Measurements from ENCODE around the gene CUL4A.

The CUL4A gene

GRCh38 chr13:113166681-113167080, 42.7 kb upstream of the CUL4A start:
- peaks cover 5 to 39% of the 10 kb centered on the region in 2 donors for H3K36me3 ChIP-seq (replicated peaks in 1 of 2; ENCODE audit: control insufficient read depth in 2 of 2, insufficient read depth in 2 of 2, low read length in 2 of 2)
- H3K4ac ChIP-seq (ENCODE audit: low read length): no peak overlapping the region
- H3K27me3 ChIP-seq (ENCODE audit: control insufficient read depth in 3 of 3, insufficient read depth in 3 of 3, low read depth in 1 of 3, low read length in 3 of 3): no peaks in the 10 kb centered on the region
- H3K4me2 ChIP-seq (ENCODE audit: insufficient read depth, low read length, poor library complexity, severe bottlenecking): no peak overlapping the region
- WGBS, 2 donors (ENCODE audit: extremely low coverage in 2 of 2, insufficient read length in 2 of 2, insufficient replicate concordance in 1 of 2): no CpG with 5 or more reads among the region's 5 CpGs
- H2AK5ac ChIP-seq (ENCODE audit: low read depth, low read length): no peak overlapping the region
- no peak overlapping the region for H2BK120ac ChIP-seq (ENCODE audit: low read depth, low read length)
- no peak for DNase-seq (ENCODE audit: low spot score)
- peaks cover 0 to 2% of the 10 kb centered on the region in 2 donors for H3K4me1 ChIP-seq (ENCODE audit: control insufficient read depth in 2 of 2, insufficient read depth in 1 of 2, low read depth in 1 of 2, low read length in 2 of 2)
- no peak overlapping the region for H3K27ac ChIP-seq (replicated peaks; ENCODE audit: low read length)
- no peak overlapping the region for H2BK5ac ChIP-seq (ENCODE audit: low read length)
- no peak overlapping the region for H2BK12ac ChIP-seq (ENCODE audit: low read length)
- H4K8ac ChIP-seq (ENCODE audit: low read depth, low read length): no peak overlapping the region
- H3K9ac ChIP-seq (ENCODE audit: low read depth, low read length, poor library complexity): no peak overlapping the region
- H2BK15ac ChIP-seq (ENCODE audit: low read length): no peak overlapping the region
- no peak overlapping the region for H4K91ac ChIP-seq (ENCODE audit: low read depth, low read length, poor library complexity)
- peaks cover 1% of the 10 kb centered on the region for H3K79me1 ChIP-seq (ENCODE audit: low read depth, low read length)
- no peak overlapping the region for H3K23ac ChIP-seq (ENCODE audit: low read depth, low read length, poor library complexity)
- H3K18ac ChIP-seq (ENCODE audit: low read length): no peak overlapping the region
- no peak overlapping the region for H3K14ac ChIP-seq (ENCODE audit: low read length)
- H2AFZ ChIP-seq (ENCODE audit: low read length): no peak overlapping the region
- H3K9me3 ChIP-seq (replicated peaks in 1 of 2; ENCODE audit: control insufficient read depth in 2 of 2, insufficient read depth in 1 of 2, low read depth in 1 of 2, low read length in 2 of 2): peaks cover 0 to 11% of the 10 kb centered on the region in 2 donors
- no peak overlapping the region for H3K4me3 ChIP-seq (ENCODE audit: low read length in 2 of 2)

GRCh38 chr13:113167155-113167554, 42.3 kb upstream of the CUL4A start:
- Histone ChIP-seq H3K9me3 (replicated peaks in 1 of 2; ENCODE audit: control insufficient read depth in 2 of 2, insufficient read depth in 1 of 2, low read depth in 1 of 2, low read length in 2 of 2) (peaks cover 0 to 11% of the 10 kb centered on the region in 2 donors), H3K14ac (ENCODE audit: low read length) (no peak overlapping the region), H3K79me1 (ENCODE audit: low read depth, low read length) (peaks cover 1% of the 10 kb centered on the region), H2BK120ac (ENCODE audit: low read depth, low read length) (no peak overlapping the region), H3K18ac (ENCODE audit: low read length) (no peak overlapping the region), H3K4me2 (ENCODE audit: insufficient read depth, low read length, poor library complexity, severe bottlenecking) (no peak overlapping the region), H4K91ac (ENCODE audit: low read depth, low read length, poor library complexity) (no peak overlapping the region), H2BK15ac (ENCODE audit: low read length) (no peak overlapping the region), H3K27me3 (ENCODE audit: control insufficient read depth in 3 of 3, insufficient read depth in 3 of 3, low read depth in 1 of 3, low read length in 3 of 3) (no peaks in the 10 kb centered on the region), H4K8ac (ENCODE audit: low read depth, low read length) (no peak overlapping the region), H2AFZ (ENCODE audit: low read length) (no peak overlapping the region), H3K27ac (replicated peaks; ENCODE audit: low read length) (no peak overlapping the region), H2BK12ac (ENCODE audit: low read length) (no peak overlapping the region), H3K36me3 (replicated peaks in 1 of 2; ENCODE audit: control insufficient read depth in 2 of 2, insufficient read depth in 2 of 2, low read length in 2 of 2) (peaks cover 6 to 44% of the 10 kb centered on the region in 2 donors), H3K9ac (ENCODE audit: low read depth, low read length, poor library complexity) (no peak overlapping the region), H3K4me1 (ENCODE audit: control insufficient read depth in 2 of 2, insufficient read depth in 1 of 2, low read depth in 1 of 2, low read length in 2 of 2) (peaks cover 0 to 2% of the 10 kb centered on the region in 2 donors), H3K4me3 (ENCODE audit: low read length in 2 of 2) (no peak overlapping the region), H3K4ac (ENCODE audit: low read length) (no peak overlapping the region), H2BK5ac (ENCODE audit: low read length) (no peak overlapping the region), H2AK5ac (ENCODE audit: low read depth, low read length) (no peak overlapping the region), H3K23ac (ENCODE audit: low read depth, low read length, poor library complexity) (no peak overlapping the region)
- no CpG with 5 or more reads among the region's 10 CpGs for WGBS, 2 donors (ENCODE audit: extremely low coverage in 2 of 2, insufficient read length in 2 of 2, insufficient replicate concordance in 1 of 2)
- DNase-seq (ENCODE audit: low spot score): no peak

- peaks cover 9 to 48% of the 10 kb centered on the region in 2 donors for H3K36me3 ChIP-seq (replicated peaks in 1 of 2; ENCODE audit: control insufficient read depth in 2 of 2, insufficient read depth in 2 of 2, low read length in 2 of 2)
- no peak overlapping the region for H3K9ac ChIP-seq (ENCODE audit: low read depth, low read length, poor library complexity)
- peaks cover 1% of the 10 kb centered on the region for H3K79me1 ChIP-seq (ENCODE audit: low read depth, low read length)
- H2AK5ac ChIP-seq (ENCODE audit: low read depth, low read length): no peak overlapping the region
- H2BK5ac ChIP-seq (ENCODE audit: low read length): no peak overlapping the region
- H3K23ac ChIP-seq (ENCODE audit: low read depth, low read length, poor library complexity): no peak overlapping the region
- no peak overlapping the region for H3K4me3 ChIP-seq (ENCODE audit: low read length in 2 of 2)
- WGBS, 2 donors (ENCODE audit: extremely low coverage in 2 of 2, insufficient read length in 2 of 2, insufficient replicate concordance in 1 of 2): no CpG with 5 or more reads among the region's 3 CpGs
- H3K18ac ChIP-seq (ENCODE audit: low read length): no peak overlapping the region
- H3K27ac ChIP-seq (replicated peaks; ENCODE audit: low read length): no peak overlapping the region
- no peaks in the 10 kb centered on the region for H3K27me3 ChIP-seq (ENCODE audit: control insufficient read depth in 3 of 3, insufficient read depth in 3 of 3, low read depth in 1 of 3, low read length in 3 of 3)
- no peak overlapping the region for H3K4ac ChIP-seq (ENCODE audit: low read length)
- H2BK15ac ChIP-seq (ENCODE audit: low read length): no peak overlapping the region
- H3K9me3 ChIP-seq (replicated peaks in 1 of 2; ENCODE audit: control insufficient read depth in 2 of 2, insufficient read depth in 1 of 2, low read depth in 1 of 2, low read length in 2 of 2): peaks cover 0 to 11% of the 10 kb centered on the region in 2 donors
- no peak overlapping the region for H2BK120ac ChIP-seq (ENCODE audit: low read depth, low read length)
- no peak overlapping the region for H3K14ac ChIP-seq (ENCODE audit: low read length)
- H2BK12ac ChIP-seq (ENCODE audit: low read length): no peak overlapping the region
- H3K4me1 ChIP-seq (ENCODE audit: control insufficient read depth in 2 of 2, insufficient read depth in 1 of 2, low read depth in 1 of 2, low read length in 2 of 2): peaks cover 0 to 2% of the 10 kb centered on the region in 2 donors
- no peak overlapping the region for H4K91ac ChIP-seq (ENCODE audit: low read depth, low read length, poor library complexity)
- no peak overlapping the region for H4K8ac ChIP-seq (ENCODE audit: low read depth, low read length)
- H2AFZ ChIP-seq (ENCODE audit: low read length): no peak overlapping the region
- no peak for DNase-seq (ENCODE audit: low spot score)
- H3K4me2 ChIP-seq (ENCODE audit: insufficient read depth, low read length, poor library complexity, severe bottlenecking): no peak overlapping the region
Measured at GRCh38 chr13:113167575-113167974, 41.8 kb upstream of the CUL4A start.

GRCh38 chr13:113168211-113168610, 41.2 kb upstream of the CUL4A start:
- Histone ChIP-seq H2BK12ac (ENCODE audit: low read length) (no peak overlapping the region), H3K18ac (ENCODE audit: low read length) (no peak overlapping the region), H4K91ac (ENCODE audit: low read depth, low read length, poor library complexity) (no peak overlapping the region), H2AFZ (ENCODE audit: low read length) (no peak overlapping the region), H2AK5ac (ENCODE audit: low read depth, low read length) (no peak overlapping the region), H2BK15ac (ENCODE audit: low read length) (no peak overlapping the region), H3K4me2 (ENCODE audit: insufficient read depth, low read length, poor library complexity, severe bottlenecking) (no peak overlapping the region), H2BK5ac (ENCODE audit: low read length) (no peak overlapping the region), H3K9me3 (replicated peaks in 1 of 2; ENCODE audit: control insufficient read depth in 2 of 2, insufficient read depth in 1 of 2, low read depth in 1 of 2, low read length in 2 of 2) (peaks cover 0 to 11% of the 10 kb centered on the region in 2 donors), H3K23ac (ENCODE audit: low read depth, low read length, poor library complexity) (no peak overlapping the region), H3K79me1 (ENCODE audit: low read depth, low read length) (no peaks in the 10 kb centered on the region), H3K36me3 (replicated peaks in 1 of 2; ENCODE audit: control insufficient read depth in 2 of 2, insufficient read depth in 2 of 2, low read length in 2 of 2) (peaks cover 12 to 54% of the 10 kb centered on the region in 2 donors), H3K4me1 (ENCODE audit: control insufficient read depth in 2 of 2, insufficient read depth in 1 of 2, low read depth in 1 of 2, low read length in 2 of 2) (peaks cover 0 to 2% of the 10 kb centered on the region in 2 donors), H3K4ac (ENCODE audit: low read length) (no peak overlapping the region), H3K27ac (replicated peaks; ENCODE audit: low read length) (no peak overlapping the region), H3K9ac (ENCODE audit: low read depth, low read length, poor library complexity) (no peak overlapping the region), H3K14ac (ENCODE audit: low read length) (no peak overlapping the region), H2BK120ac (ENCODE audit: low read depth, low read length) (no peak overlapping the region), H3K27me3 (ENCODE audit: control insufficient read depth in 3 of 3, insufficient read depth in 3 of 3, low read depth in 1 of 3, low read length in 3 of 3) (no peaks in the 10 kb centered on the region), H3K4me3 (ENCODE audit: low read length in 2 of 2) (no peak overlapping the region), H4K8ac (ENCODE audit: low read depth, low read length) (no peak overlapping the region)
- no peak for DNase-seq (ENCODE audit: low spot score)
- no CpG with 5 or more reads among the region's 7 CpGs for WGBS, 2 donors (ENCODE audit: extremely low coverage in 2 of 2, insufficient read length in 2 of 2, insufficient replicate concordance in 1 of 2)
